PC-3 (cell line): Measurements from ENCODE around the gene REXO4.

Experiments used
- EZH2 ChIP-seq: fragments of 300-600 bp; sonication (generic); IDR thresholded peaks from one replicate; pipeline ENCODE4 v1.6.1; 2017; ENCODE audit warnings: antibody characterized with exemption, mild to moderate bottlenecking, low read length; ENCODE audit not compliant: unreplicated experiment
- TF ChIP-seq, protein P1 (sequence below): fragments of 300-600 bp; sonication (generic); conservative IDR thresholded peaks from 2 replicates; pipeline ENCODE4 v1.5.1; 2017; ENCODE audit warnings: antibody characterized with exemption, low read depth, mild to moderate bottlenecking, low read length

GRCh38 chr9:133385452-133385851 is 32.4 kb downstream of the REXO4 start:
- TF ChIP-seq, protein P1, sequence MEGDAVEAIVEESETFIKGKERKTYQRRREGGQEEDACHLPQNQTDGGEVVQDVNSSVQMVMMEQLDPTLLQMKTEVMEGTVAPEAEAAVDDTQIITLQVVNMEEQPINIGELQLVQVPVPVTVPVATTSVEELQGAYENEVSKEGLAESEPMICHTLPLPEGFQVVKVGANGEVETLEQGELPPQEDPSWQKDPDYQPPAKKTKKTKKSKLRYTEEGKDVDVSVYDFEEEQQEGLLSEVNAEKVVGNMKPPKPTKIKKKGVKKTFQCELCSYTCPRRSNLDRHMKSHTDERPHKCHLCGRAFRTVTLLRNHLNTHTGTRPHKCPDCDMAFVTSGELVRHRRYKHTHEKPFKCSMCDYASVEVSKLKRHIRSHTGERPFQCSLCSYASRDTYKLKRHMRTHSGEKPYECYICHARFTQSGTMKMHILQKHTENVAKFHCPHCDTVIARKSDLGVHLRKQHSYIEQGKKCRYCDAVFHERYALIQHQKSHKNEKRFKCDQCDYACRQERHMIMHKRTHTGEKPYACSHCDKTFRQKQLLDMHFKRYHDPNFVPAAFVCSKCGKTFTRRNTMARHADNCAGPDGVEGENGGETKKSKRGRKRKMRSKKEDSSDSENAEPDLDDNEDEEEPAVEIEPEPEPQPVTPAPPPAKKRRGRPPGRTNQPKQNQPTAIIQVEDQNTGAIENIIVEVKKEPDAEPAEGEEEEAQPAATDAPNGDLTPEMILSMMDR, result no peak
- TF ChIP-seq EZH2, result no peak
